Measurements from ENCODE around the gene EIF3K.

Gene EIF3K

DNA sequence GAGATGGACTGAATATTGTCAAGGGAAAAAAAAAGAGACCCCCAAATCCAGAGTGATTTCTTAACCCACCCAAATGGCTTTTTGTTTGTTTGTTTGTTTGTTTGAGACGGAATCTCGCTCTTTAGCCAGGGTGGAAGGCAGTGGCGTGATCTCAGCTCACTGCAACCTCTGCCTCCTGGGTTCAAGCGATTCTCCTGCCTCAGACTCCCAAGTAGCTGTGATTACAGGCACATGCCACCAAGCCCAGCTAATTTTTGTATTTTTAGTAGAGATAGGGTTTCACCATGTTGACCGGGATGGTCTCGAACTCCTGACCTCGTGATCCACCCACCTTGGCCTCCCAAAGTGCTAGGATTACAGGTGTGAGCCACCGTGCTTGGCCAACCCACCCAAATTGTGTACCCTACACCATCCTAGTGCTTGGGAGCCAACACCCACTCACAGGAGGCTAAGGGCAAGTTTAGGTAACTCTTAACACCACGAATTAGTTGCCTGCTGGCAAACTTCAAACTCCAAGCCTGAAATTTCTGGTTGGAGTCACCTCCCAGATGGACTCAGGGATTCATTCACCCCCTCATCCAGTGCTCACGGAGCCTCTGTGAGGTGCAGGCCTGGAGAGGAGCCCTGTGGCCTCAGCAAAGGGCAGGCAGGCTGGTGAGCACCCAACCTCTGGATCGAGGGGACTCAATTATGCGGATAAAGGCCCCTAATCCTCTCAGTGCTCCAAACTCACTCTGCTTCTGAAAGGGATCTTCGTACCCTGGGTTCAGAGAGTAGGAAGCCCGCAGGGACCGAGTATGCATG lies 66.1 kb downstream of the EIF3K start:
- no peak for DNase-seq (ENCODE audit: low read depth)

DNA sequence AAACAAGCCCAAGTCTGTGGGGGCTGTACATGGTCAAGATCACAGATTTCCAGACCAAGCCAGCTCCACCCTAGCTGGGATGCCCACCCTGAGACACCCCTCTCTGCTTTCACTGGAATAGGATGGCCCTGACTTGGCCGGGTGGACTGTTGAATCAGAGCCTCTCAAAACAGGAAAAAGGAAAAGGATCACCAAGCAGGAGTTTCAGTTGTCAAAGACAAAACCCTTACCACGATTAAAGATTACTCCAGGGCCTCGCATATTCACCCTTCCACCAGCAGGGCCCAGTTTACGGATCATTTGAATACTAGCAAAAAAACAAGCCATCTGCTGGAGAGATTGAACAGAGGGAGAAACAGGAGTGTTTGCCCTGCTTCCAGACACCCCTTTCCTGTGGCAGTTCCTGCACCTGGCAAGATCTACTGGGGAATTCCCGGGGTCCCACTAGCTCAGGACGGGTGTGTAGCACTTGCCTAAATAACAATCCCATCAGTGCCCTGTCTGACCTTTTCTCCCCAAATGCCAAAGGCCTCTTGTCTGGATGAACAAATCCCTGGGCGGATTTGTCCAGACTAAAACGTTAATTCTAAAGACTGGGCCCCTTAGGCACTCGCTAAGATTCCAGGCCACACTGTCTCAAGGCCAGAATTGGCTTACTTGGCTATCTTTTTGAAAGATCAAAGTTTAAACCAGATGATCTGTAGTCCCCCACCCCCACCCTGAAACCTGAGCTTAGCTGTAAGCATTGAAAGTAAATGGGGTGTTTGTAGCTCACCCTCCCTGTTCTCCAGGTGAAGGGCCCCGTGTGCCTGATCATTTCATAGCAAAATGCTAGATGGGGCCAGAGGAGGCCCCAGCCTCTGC lies 66.9 kb downstream of the EIF3K start:
- no peak for DNase-seq (ENCODE audit: low read depth)

DNA sequence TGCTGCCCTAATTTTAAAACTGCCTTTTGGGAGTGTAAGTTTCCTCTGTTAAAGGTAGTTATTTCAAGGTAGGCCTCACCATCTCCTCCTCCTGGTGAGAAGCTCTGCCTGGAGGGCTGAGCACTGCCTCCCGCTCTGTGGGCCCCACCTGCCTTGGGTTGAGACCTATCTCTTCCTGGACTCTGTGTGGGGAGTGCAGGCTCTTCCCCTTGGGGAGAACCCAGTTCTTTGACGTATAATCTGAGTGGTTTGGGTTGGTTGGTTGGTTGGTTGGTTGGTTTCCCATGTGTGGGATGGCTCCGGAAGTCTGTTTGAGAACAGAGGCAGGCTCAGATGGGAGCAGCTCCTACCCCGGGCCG lies 67.5 kb downstream of the EIF3K start:
- DNase-seq (ENCODE audit: low read depth): no peak
